H1 (cell line): ENCODE measurements around the gene CFAP161. TPM values are rescaled to one million over a fixed set of nuclear protein-coding genes. Genes with fewer than 3 reads are reported as not detected.

Experiments used
- HDAC6 ChIP-seq: IDR thresholded peaks from one replicate; pipeline ENCODE4 v1.7.1; 2012; ENCODE audit warnings: low read depth, mild to moderate bottlenecking, inconsistent platforms, low read length, moderate library complexity
- SIN3A ChIP-seq, 2 experiments: IDR thresholded peaks in 1 of 2; conservative IDR thresholded peaks in 1 of 2; 2 replicates each; pipeline ENCODE4 v1.6.1; 2011 to 2012; ENCODE audit warnings: low read length in 2 of 2, improper control_type of control experiment in 1 of 2, low read depth in 1 of 2, mild to moderate bottlenecking in 1 of 2
- SRF ChIP-seq: IDR thresholded peaks from 2 replicates; pipeline ENCODE4 v1.6.1; 2011; ENCODE audit warnings: mild to moderate bottlenecking, low read depth, low read length, moderate library complexity
- TAF7 ChIP-seq: optimal IDR thresholded peaks from 2 replicates; pipeline ENCODE3; 2011; ENCODE audit warnings: low read depth, mild to moderate bottlenecking, inconsistent platforms, low read length, moderate library complexity, borderline replicate concordance
- TEAD4 ChIP-seq: IDR thresholded peaks from 2 replicates; pipeline ENCODE4 v1.6.1; 2012; ENCODE audit warnings: low read depth, low read length, inconsistent platforms, mixed read lengths
- polyA plus RNA-seq, 7 experiments: library from polyadenylated mRNA; depleted of rRNA in 3 of 7; stranded (reverse) in 5 of 7; unstranded in 2 of 7; fragments of >200 nt in 5 of 7; fragments of 200-250 nt in 2 of 7; gene quantifications; 1 replicate in 5 of 7; 2 replicates in 1 of 7; 4 replicates in 1 of 7; pipeline versions ENCODE4 v1.2.1 to v1.2.3, GENCODE V29; 2011 to 2013; ENCODE audit warnings: missing spikeins in 2 of 7, mixed read lengths in 2 of 7
- total RNA-seq: library from RNA; stranded (reverse); fragmentation: NEBNext Ultra II Directional; extraction: Animal tissue kit (Norgen Biotek cat#: 25700); gene quantifications from 2 replicates; pipeline ENCODE4 v1.2.1, GENCODE V29; 2021
- TF ChIP-seq, protein P1 (sequence below): fragments of 300-600 bp; sonication (generic); IDR thresholded peaks from 2 replicates; pipeline ENCODE4 v1.7.1; 2012; ENCODE audit warnings: low read length, moderate library complexity, mild to moderate bottlenecking, inconsistent platforms; ENCODE audit not compliant: insufficient replicate concordance
- TF ChIP-seq, protein P2 (sequence below): IDR thresholded peaks from 2 replicates; pipeline ENCODE4 v1.6.1; 2012; ENCODE audit warnings: low read length, inconsistent platforms

CFAP161 gene
- total and polyA plus RNA-seq, 2 of the 8 experiments (the other 6 are each of a cell fraction or from before 2014, with no cell fraction given): 0.05 TPM; not detected in 1

DNA sequence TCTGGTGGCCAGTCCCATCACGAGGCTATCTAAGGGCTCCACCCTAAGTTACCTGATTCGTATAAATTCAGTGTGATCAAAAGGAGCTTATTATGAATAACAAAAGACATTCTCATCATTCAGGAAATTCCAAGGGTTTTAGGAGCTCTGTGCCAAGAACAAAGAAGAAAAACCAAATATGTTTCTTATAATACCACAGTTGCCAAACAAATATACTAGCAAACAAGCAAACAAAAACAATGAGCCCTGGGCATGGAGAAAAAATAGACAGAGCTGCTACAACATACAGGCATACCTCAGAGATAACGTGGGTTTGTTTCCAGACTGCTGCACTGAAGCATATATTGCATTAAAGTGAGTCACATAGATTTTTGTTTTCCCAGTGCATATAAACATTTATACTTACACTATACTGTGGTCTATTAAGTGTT is 20.2 kb upstream of the CFAP161 start (continued):
- TF ChIP-seq, protein P1, sequence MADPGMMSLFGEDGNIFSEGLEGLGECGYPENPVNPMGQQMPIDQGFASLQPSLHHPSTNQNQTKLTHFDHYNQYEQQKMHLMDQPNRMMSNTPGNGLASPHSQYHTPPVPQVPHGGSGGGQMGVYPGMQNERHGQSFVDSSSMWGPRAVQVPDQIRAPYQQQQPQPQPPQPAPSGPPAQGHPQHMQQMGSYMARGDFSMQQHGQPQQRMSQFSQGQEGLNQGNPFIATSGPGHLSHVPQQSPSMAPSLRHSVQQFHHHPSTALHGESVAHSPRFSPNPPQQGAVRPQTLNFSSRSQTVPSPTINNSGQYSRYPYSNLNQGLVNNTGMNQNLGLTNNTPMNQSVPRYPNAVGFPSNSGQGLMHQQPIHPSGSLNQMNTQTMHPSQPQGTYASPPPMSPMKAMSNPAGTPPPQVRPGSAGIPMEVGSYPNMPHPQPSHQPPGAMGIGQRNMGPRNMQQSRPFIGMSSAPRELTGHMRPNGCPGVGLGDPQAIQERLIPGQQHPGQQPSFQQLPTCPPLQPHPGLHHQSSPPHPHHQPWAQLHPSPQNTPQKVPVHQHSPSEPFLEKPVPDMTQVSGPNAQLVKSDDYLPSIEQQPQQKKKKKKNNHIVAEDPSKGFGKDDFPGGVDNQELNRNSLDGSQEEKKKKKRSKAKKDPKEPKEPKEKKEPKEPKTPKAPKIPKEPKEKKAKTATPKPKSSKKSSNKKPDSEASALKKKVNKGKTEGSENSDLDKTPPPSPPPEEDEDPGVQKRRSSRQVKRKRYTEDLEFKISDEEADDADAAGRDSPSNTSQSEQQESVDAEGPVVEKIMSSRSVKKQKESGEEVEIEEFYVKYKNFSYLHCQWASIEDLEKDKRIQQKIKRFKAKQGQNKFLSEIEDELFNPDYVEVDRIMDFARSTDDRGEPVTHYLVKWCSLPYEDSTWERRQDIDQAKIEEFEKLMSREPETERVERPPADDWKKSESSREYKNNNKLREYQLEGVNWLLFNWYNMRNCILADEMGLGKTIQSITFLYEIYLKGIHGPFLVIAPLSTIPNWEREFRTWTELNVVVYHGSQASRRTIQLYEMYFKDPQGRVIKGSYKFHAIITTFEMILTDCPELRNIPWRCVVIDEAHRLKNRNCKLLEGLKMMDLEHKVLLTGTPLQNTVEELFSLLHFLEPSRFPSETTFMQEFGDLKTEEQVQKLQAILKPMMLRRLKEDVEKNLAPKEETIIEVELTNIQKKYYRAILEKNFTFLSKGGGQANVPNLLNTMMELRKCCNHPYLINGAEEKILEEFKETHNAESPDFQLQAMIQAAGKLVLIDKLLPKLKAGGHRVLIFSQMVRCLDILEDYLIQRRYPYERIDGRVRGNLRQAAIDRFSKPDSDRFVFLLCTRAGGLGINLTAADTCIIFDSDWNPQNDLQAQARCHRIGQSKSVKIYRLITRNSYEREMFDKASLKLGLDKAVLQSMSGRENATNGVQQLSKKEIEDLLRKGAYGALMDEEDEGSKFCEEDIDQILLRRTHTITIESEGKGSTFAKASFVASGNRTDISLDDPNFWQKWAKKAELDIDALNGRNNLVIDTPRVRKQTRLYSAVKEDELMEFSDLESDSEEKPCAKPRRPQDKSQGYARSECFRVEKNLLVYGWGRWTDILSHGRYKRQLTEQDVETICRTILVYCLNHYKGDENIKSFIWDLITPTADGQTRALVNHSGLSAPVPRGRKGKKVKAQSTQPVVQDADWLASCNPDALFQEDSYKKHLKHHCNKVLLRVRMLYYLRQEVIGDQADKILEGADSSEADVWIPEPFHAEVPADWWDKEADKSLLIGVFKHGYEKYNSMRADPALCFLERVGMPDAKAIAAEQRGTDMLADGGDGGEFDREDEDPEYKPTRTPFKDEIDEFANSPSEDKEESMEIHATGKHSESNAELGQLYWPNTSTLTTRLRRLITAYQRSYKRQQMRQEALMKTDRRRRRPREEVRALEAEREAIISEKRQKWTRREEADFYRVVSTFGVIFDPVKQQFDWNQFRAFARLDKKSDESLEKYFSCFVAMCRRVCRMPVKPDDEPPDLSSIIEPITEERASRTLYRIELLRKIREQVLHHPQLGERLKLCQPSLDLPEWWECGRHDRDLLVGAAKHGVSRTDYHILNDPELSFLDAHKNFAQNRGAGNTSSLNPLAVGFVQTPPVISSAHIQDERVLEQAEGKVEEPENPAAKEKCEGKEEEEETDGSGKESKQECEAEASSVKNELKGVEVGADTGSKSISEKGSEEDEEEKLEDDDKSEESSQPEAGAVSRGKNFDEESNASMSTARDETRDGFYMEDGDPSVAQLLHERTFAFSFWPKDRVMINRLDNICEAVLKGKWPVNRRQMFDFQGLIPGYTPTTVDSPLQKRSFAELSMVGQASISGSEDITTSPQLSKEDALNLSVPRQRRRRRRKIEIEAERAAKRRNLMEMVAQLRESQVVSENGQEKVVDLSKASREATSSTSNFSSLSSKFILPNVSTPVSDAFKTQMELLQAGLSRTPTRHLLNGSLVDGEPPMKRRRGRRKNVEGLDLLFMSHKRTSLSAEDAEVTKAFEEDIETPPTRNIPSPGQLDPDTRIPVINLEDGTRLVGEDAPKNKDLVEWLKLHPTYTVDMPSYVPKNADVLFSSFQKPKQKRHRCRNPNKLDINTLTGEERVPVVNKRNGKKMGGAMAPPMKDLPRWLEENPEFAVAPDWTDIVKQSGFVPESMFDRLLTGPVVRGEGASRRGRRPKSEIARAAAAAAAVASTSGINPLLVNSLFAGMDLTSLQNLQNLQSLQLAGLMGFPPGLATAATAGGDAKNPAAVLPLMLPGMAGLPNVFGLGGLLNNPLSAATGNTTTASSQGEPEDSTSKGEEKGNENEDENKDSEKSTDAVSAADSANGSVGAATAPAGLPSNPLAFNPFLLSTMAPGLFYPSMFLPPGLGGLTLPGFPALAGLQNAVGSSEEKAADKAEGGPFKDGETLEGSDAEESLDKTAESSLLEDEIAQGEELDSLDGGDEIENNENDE: no peak
- TF ChIP-seq HDAC6 (no peak), SIN3A (conservative IDR thresholded peaks at IDR 0.05 in 1 of 2, IDR thresholded peaks at IDR 0.05 in 1 of 2; ENCODE audit: low read depth in 1 of 2, low read length in 2 of 2) (no peak), TEAD4 (peak; percentile 54; the same call in 1 of the 2 replicates), TAF7 (no peak), SRF (no peak)
- TF ChIP-seq, protein P2, sequence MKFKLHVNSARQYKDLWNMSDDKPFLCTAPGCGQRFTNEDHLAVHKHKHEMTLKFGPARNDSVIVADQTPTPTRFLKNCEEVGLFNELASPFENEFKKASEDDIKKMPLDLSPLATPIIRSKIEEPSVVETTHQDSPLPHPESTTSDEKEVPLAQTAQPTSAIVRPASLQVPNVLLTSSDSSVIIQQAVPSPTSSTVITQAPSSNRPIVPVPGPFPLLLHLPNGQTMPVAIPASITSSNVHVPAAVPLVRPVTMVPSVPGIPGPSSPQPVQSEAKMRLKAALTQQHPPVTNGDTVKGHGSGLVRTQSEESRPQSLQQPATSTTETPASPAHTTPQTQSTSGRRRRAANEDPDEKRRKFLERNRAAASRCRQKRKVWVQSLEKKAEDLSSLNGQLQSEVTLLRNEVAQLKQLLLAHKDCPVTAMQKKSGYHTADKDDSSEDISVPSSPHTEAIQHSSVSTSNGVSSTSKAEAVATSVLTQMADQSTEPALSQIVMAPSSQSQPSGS: no peak
